K562 (cell line): Measurements from ENCODE around the gene DPP4. TPM values are rescaled to one million over a fixed set of nuclear protein-coding genes. Genes with fewer than 3 reads are reported as not detected.

ENCODE experiments used
- ATAC-seq: fragments of 200-7000 bp; cut with Tn5 transposase; 3 replicates; pipeline ENCODE4 v1.9.1; 2020; ENCODE audit warnings: moderate library complexity
- BruUV-seq: library from RNA; stranded (reverse); fragments of 400-500 nt; replicated peaks from 2 replicates; lab custom pipeline; 2021; lab: Mats Ljungman, UMichigan
- CTCF ChIA-PET: fragments of 300-600 bp; formaldehyde crosslinking; extraction: SDS; loops from one replicate; lab custom pipeline; 2021; ENCODE audit warnings: low intra/inter-chr PET ratio; lab: Yijun Ruan, JAX
- POLR2A ChIA-PET: fragments of 300-600, 350-650 bp; sonication (Branson Sonifier 250); formaldehyde crosslinking; extraction: SDS; loops from one replicate; lab custom pipeline; 2021; ENCODE audit warnings: antibody characterized with exemption, inconsistent platforms; lab: Yijun Ruan, JAX
- DNase-seq, 4 experiments: peaks; one replicate each; pipeline versions ENCODE4 v3.0.0 to v3.0.0-alpha.2; 2011 to 2018; ENCODE audit warnings: low spot score in 3 of 4, mixed read lengths in 3 of 4; ENCODE audit errors: extremely low read depth in 1 of 4
- FAIRE-seq: peaks from 2 replicates; lab custom pipeline; 2011; peaks lifted over from hg19 to GRCh38; lab: Jason Lieb, UNC
- H2AFZ ChIP-seq: 2 replicates; pipeline ENCODE4 v1.6.0; 2011; ENCODE audit warnings: low read depth, low read length, control low read depth, inconsistent platforms
- H3K27ac ChIP-seq: fragments of 200-600 bp; 3 replicates; pipeline ENCODE4 v1.8.0; 2011; ENCODE audit warnings: low read depth, mild to moderate bottlenecking, control low read depth, inconsistent platforms, low read length, moderate library complexity, mixed read lengths; ENCODE audit errors: extremely low read depth
- H3K27me3 ChIP-seq, 2 experiments: fragments of 300-600 bp in 1 of 2; 2 replicates in 1 of 2; 3 replicates in 1 of 2; pipeline versions ENCODE4 v1.6.0 to v1.8.0; 2011; ENCODE audit warnings: inconsistent platforms in 2 of 2, low read length in 2 of 2, mild to moderate bottlenecking in 1 of 2, mixed read lengths in 1 of 2, moderate library complexity in 1 of 2; ENCODE audit not compliant: control insufficient read depth in 2 of 2, insufficient read depth in 2 of 2
- H3K36me3 ChIP-seq: fragments of 300-600 bp; 3 replicates; pipeline ENCODE4 v1.8.0; 2011; ENCODE audit warnings: mild to moderate bottlenecking, low read length, inconsistent platforms; ENCODE audit not compliant: control insufficient read depth, insufficient read depth
- H3K4me1 ChIP-seq, 2 experiments: fragments of 200-600 bp in 1 of 2; replicated peaks in 1 of 2; 2 replicates in 1 of 2; 3 replicates in 1 of 2; pipeline versions ENCODE4 v1.5.1 to v1.8.0; 2011; ENCODE audit warnings: inconsistent platforms in 2 of 2, low read length in 2 of 2, mild to moderate bottlenecking in 1 of 2, mixed read lengths in 1 of 2, moderate library complexity in 1 of 2; ENCODE audit not compliant: control insufficient read depth in 2 of 2, insufficient read depth in 2 of 2
- H3K4me2 ChIP-seq: 2 replicates; pipeline ENCODE4 v1.6.1; 2011; ENCODE audit warnings: low read length, control low read depth, inconsistent platforms, mixed read lengths; ENCODE audit not compliant: insufficient read depth
- H3K4me3 ChIP-seq: fragments of 200-600 bp; sonication (generic), shearing (Covaris generic); 2 replicates; pipeline ENCODE4 v1.5.1; 2016; ENCODE audit warnings: control low read depth, inconsistent platforms
- H3K79me2 ChIP-seq: fragments of 200-600 bp; 3 replicates; pipeline ENCODE4 v1.8.0; 2011; ENCODE audit warnings: low read length, inconsistent platforms; ENCODE audit not compliant: control insufficient read depth, insufficient read depth
- H3K9ac ChIP-seq, 2 experiments: 2 replicates each; pipeline versions ENCODE4 v1.6.0 to v1.6.1; 2011; ENCODE audit warnings: low read depth in 2 of 2, low read length in 2 of 2, control low read depth in 1 of 2, inconsistent platforms in 1 of 2, mild to moderate bottlenecking in 1 of 2, mixed read lengths in 1 of 2; ENCODE audit not compliant: insufficient read depth in 1 of 2
- H3K9me1 ChIP-seq: one replicate; pipeline ENCODE4 v1.6.0; 2011; ENCODE audit warnings: inconsistent platforms, mild to moderate bottlenecking, low read length, moderate library complexity; ENCODE audit not compliant: control insufficient read depth, insufficient read depth
- H3K9me3 ChIP-seq: replicated peaks from 2 replicates; pipeline ENCODE4 v1.5.1; 2011; ENCODE audit warnings: low read depth, low read length, inconsistent platforms; ENCODE audit not compliant: control insufficient read depth, insufficient read depth
- H4K20me1 ChIP-seq: replicated peaks from 2 replicates; pipeline ENCODE4 v1.6.1; 2011; ENCODE audit warnings: low read length, inconsistent platforms, mixed read lengths; ENCODE audit not compliant: control insufficient read depth, insufficient read depth
- FOXK1 ChIP-seq: sonication (generic); formaldehyde crosslinking; IDR thresholded peaks from 2 replicates; pipeline ENCODE4 v1.8.0; 2022; ENCODE audit warnings: missing genetic modification reagents, mild to moderate bottlenecking, borderline replicate concordance
- KLF1 ChIP-seq: fragments of 450-650 bp; IDR thresholded peaks from 2 replicates; pipeline ENCODE4 v1.6.1; 2016; ENCODE audit warnings: missing genetic modification characterization, missing compliant biosample characterization
- NFATC3 ChIP-seq: fragments of 450-650 bp; IDR thresholded peaks from 2 replicates; pipeline ENCODE4 v1.6.1; 2017; ENCODE audit warnings: mild to moderate bottlenecking
- RBM39 ChIP-seq: fragments of 200-400 bp; formaldehyde crosslinking; optimal IDR thresholded peaks from 2 replicates; pipeline ENCODE3; 2018; ENCODE audit warnings: low read depth, low read length
- TBP ChIP-seq: optimal IDR thresholded peaks from 2 replicates; pipeline ENCODE3; 2011; ENCODE audit warnings: low read depth, low read length, improper control_type of control experiment
- ZNF133 ChIP-seq: fragments of 250-450 bp; sonication (Bioruptor Pico); IDR thresholded peaks from 2 replicates; pipeline ENCODE4 v1.4.0; 2020; ENCODE audit warnings: mild to moderate bottlenecking
- ZNF444 ChIP-seq: fragments of 250-450 bp; sonication (Bioruptor Pico); IDR thresholded peaks from 2 replicates; pipeline ENCODE4 v1.4.0; 2020; ENCODE audit warnings: mild to moderate bottlenecking, moderate library complexity
- ZSCAN29 ChIP-seq: fragments of 450-650 bp; IDR thresholded peaks from 2 replicates; pipeline ENCODE4 v1.6.1; 2017
- WGBS: fragments of 100-300 bp; shearing (Covaris generic); methylation state at CpG from one replicate; pipeline ENCODE4 v1.1.6; 2016; ENCODE audit warnings: low coverage, mixed read lengths; ENCODE audit not compliant: insufficient coverage; ENCODE audit errors: missing lambda C conversion rate; 5-methylcytosine and 5-hydroxymethylcytosine counted together
- in situ Hi-C: fragments of 300-500 bp; cut with MboI; formaldehyde crosslinking; loops from 4 replicates; pipeline ENCODE4 v1.15.0; 2018; ENCODE audit warnings: inconsistent platforms, mixed read lengths
- intact Hi-C: fragments of 100-400 bp; cut with micrococcal nuclease; formaldehyde crosslinking; loops from 2 replicates; pipeline ENCODE4 v1.14.2; 2022
- polyA plus RNA-seq, 8 experiments: library from polyadenylated mRNA; depleted of rRNA in 4 of 8; stranded (reverse) in 5 of 8; unstranded in 3 of 8; fragments of >200 nt; fragmentation: Nextera tagmentation in 2 of 8; fragmentation: Illumina TruSeq in 1 of 8; extraction: Ambion mirVana in 2 of 8; extraction: Trizol in 1 of 8; gene quantifications; 2 replicates each; pipeline versions ENCODE4 v1.2.1 to v1.2.3, GENCODE V29; 2011 to 2014; ENCODE audit warnings: inconsistent platforms in 1 of 8, missing spikeins in 1 of 8
- total RNA-seq, 7 experiments: library from RNA; depleted of rRNA in 6 of 7; stranded (reverse); fragments of >200 nt in 6 of 7; fragmentation: Illumina TruSeq in 2 of 7; extraction: Trizol in 2 of 7; gene quantifications; 2 replicates each; pipeline versions ENCODE4 v1.2.1 to v1.2.3, GENCODE V29; 2011 to 2021; ENCODE audit warnings: low replicate concordance in 1 of 7
- TF ChIP-seq, protein P1 (sequence below): fragments of 200-600 bp; sonication (generic); IDR thresholded peaks from one replicate; pipeline ENCODE4 v1.6.1; 2012; ENCODE audit warnings: mild to moderate bottlenecking, low read depth, low read length, inconsistent platforms
- TF ChIP-seq, protein P2 (sequence below): sonication (generic); formaldehyde crosslinking; IDR thresholded peaks from 2 replicates; pipeline ENCODE4 v1.8.1; 2023; ENCODE audit warnings: mild to moderate bottlenecking, missing genetic modification reagents

Gene DPP4
- total and polyA plus RNA-seq, 9 of the 15 experiments (the other 6 are each of a cell fraction or from before 2014, with no cell fraction given) = 0.11 TPM; not detected in 8

DNA sequence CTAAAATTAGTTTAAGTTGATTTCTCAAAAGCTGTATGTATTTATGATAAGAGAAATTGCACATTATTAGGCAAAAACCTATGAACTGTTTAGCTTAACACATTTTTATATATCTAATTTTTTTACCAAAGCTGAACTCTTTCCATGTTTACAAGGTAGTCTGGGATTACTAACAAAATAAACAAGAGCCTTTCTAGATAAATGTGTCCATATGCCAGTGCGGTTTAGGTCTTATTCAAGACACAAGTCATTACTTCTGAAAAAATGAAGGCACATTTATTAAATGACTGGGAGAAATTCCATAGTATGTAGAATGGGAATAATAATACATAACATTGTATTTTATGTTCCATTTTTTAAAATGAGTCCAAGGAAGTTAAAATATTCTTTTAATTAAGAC is 82.0 kb downstream of the DPP4 start:
- Histone ChIP-seq H3K9ac (no peak overlapping the region), H3K36me3 (no peaks in the 10 kb centered on the region)
- intact Hi-C loops = no loop called here
- TF ChIP-seq RBM39 (no peak), ZNF444 (CRISPR knock-in tag) (no peak), ZSCAN29 (no peak), KLF1 (tag) (no peak), ZNF133 (CRISPR knock-in tag) (no peak), FOXK1 (no peak), TBP (no peak), NFATC3 (no peak)
- TF ChIP-seq, protein P1, sequence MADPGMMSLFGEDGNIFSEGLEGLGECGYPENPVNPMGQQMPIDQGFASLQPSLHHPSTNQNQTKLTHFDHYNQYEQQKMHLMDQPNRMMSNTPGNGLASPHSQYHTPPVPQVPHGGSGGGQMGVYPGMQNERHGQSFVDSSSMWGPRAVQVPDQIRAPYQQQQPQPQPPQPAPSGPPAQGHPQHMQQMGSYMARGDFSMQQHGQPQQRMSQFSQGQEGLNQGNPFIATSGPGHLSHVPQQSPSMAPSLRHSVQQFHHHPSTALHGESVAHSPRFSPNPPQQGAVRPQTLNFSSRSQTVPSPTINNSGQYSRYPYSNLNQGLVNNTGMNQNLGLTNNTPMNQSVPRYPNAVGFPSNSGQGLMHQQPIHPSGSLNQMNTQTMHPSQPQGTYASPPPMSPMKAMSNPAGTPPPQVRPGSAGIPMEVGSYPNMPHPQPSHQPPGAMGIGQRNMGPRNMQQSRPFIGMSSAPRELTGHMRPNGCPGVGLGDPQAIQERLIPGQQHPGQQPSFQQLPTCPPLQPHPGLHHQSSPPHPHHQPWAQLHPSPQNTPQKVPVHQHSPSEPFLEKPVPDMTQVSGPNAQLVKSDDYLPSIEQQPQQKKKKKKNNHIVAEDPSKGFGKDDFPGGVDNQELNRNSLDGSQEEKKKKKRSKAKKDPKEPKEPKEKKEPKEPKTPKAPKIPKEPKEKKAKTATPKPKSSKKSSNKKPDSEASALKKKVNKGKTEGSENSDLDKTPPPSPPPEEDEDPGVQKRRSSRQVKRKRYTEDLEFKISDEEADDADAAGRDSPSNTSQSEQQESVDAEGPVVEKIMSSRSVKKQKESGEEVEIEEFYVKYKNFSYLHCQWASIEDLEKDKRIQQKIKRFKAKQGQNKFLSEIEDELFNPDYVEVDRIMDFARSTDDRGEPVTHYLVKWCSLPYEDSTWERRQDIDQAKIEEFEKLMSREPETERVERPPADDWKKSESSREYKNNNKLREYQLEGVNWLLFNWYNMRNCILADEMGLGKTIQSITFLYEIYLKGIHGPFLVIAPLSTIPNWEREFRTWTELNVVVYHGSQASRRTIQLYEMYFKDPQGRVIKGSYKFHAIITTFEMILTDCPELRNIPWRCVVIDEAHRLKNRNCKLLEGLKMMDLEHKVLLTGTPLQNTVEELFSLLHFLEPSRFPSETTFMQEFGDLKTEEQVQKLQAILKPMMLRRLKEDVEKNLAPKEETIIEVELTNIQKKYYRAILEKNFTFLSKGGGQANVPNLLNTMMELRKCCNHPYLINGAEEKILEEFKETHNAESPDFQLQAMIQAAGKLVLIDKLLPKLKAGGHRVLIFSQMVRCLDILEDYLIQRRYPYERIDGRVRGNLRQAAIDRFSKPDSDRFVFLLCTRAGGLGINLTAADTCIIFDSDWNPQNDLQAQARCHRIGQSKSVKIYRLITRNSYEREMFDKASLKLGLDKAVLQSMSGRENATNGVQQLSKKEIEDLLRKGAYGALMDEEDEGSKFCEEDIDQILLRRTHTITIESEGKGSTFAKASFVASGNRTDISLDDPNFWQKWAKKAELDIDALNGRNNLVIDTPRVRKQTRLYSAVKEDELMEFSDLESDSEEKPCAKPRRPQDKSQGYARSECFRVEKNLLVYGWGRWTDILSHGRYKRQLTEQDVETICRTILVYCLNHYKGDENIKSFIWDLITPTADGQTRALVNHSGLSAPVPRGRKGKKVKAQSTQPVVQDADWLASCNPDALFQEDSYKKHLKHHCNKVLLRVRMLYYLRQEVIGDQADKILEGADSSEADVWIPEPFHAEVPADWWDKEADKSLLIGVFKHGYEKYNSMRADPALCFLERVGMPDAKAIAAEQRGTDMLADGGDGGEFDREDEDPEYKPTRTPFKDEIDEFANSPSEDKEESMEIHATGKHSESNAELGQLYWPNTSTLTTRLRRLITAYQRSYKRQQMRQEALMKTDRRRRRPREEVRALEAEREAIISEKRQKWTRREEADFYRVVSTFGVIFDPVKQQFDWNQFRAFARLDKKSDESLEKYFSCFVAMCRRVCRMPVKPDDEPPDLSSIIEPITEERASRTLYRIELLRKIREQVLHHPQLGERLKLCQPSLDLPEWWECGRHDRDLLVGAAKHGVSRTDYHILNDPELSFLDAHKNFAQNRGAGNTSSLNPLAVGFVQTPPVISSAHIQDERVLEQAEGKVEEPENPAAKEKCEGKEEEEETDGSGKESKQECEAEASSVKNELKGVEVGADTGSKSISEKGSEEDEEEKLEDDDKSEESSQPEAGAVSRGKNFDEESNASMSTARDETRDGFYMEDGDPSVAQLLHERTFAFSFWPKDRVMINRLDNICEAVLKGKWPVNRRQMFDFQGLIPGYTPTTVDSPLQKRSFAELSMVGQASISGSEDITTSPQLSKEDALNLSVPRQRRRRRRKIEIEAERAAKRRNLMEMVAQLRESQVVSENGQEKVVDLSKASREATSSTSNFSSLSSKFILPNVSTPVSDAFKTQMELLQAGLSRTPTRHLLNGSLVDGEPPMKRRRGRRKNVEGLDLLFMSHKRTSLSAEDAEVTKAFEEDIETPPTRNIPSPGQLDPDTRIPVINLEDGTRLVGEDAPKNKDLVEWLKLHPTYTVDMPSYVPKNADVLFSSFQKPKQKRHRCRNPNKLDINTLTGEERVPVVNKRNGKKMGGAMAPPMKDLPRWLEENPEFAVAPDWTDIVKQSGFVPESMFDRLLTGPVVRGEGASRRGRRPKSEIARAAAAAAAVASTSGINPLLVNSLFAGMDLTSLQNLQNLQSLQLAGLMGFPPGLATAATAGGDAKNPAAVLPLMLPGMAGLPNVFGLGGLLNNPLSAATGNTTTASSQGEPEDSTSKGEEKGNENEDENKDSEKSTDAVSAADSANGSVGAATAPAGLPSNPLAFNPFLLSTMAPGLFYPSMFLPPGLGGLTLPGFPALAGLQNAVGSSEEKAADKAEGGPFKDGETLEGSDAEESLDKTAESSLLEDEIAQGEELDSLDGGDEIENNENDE = no peak
- TF ChIP-seq, protein P2, sequence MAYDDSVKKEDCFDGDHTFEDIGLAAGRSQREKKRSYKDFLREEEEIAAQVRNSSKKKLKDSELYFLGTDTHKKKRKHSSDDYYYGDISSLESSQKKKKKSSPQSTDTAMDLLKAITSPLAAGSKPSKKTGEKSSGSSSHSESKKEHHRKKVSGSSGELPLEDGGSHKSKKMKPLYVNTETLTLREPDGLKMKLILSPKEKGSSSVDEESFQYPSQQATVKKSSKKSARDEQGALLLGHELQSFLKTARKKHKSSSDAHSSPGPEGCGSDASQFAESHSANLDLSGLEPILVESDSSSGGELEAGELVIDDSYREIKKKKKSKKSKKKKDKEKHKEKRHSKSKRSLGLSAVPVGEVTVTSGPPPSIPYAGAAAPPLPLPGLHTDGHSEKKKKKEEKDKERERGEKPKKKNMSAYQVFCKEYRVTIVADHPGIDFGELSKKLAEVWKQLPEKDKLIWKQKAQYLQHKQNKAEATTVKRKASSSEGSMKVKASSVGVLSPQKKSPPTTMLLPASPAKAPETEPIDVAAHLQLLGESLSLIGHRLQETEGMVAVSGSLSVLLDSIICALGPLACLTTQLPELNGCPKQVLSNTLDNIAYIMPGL (CRISPR knock-in tag) = no peak

More for the DNA sequence above, 82.0 kb downstream of the DPP4 start:
- H2AFZ ChIP-seq = no peak overlapping the region
- WGBS = 0% methylated on average over 1 of the region's 1 CpG
- no TSS peak for BruUV-seq
- no peaks in the 10 kb centered on the region for H4K20me1 ChIP-seq
- in situ Hi-C loops = no loop called here
- H3K4me1 ChIP-seq = no peaks in the 10 kb centered on the region
- H3K9me1 ChIP-seq = no peaks in the 10 kb centered on the region
- no peak overlapping the region for H3K4me3 ChIP-seq
- ChIA-PET POLR2A (no interaction called here), CTCF (no interaction called here)
- no peaks in the 10 kb centered on the region for H3K27me3 ChIP-seq
- ATAC-seq (no peak), FAIRE-seq (no peak), DNase-seq (no peak)
- H3K27ac ChIP-seq = no peak overlapping the region
- no peaks in the 10 kb centered on the region for H3K79me2 ChIP-seq
- no peaks in the 10 kb centered on the region; the same call in 1 of the 2 replicates for H3K9me3 ChIP-seq
- no peak overlapping the region for H3K4me2 ChIP-seq
